ENCODE data around the gene CDC25B.

CDC25B gene

DNA sequence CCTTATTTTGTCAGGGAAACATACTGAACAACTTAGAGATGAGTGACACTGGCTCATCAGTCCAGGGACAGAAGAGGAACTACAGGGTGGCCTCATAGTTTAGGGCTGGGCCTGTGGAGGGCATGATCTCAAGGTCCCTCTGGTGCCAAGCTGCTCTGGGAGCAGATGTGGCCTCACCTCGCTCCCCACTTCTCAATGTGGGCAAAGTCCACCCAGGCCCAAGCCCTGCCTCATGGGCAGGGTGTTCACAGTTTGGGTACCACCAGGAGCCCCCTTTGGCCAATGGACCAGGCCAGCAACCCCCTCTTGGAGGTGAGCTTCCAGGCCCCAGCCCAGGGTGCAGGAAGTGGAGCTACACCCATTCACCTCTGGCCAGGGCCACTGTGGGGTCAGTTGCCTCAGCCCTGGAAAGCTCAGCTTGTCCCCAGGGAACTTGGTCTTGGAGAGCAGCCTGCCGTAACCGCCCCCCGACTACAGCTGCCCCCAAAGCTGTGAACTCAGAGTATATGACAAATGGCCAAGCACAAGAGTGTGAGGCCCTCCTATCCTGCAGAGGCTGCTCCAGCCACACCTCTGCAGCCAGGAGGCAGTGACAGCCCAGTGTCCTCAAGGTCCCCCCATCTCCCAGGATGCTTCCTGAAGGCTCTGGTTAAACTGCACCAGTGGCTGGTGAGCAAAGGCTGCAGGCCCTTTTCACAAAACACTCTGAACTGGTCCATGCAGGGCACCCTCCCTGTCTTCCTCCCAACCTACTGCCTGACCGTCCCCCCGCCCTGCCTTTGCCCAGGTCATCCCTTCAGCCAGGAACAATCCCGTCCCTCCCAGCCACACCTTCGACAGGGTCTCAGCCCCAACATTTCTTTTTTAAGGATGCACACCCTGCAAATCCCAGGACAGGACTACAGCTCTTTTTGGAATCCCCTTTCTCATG, 32.2 kb upstream of the CDC25B start:
- TF ChIP-seq FOXP2 (optimal IDR thresholded peaks at IDR 0.05; ENCODE audit: borderline replicate concordance, extremely low read depth, extremely low read length, insufficient read depth) (no peak), SIN3A (IDR thresholded peaks at IDR 0.05; ENCODE audit: borderline replicate concordance, insufficient read depth, low read length) (no peak), POLR2AphosphoS5 (IDR thresholded peaks at IDR 0.05; ENCODE audit: low read depth, low read length) (no peak), TAF1 (IDR thresholded peaks at IDR 0.05; ENCODE audit: borderline replicate concordance, insufficient read depth, low read length) (no peak)
- TF ChIP-seq, protein P1, sequence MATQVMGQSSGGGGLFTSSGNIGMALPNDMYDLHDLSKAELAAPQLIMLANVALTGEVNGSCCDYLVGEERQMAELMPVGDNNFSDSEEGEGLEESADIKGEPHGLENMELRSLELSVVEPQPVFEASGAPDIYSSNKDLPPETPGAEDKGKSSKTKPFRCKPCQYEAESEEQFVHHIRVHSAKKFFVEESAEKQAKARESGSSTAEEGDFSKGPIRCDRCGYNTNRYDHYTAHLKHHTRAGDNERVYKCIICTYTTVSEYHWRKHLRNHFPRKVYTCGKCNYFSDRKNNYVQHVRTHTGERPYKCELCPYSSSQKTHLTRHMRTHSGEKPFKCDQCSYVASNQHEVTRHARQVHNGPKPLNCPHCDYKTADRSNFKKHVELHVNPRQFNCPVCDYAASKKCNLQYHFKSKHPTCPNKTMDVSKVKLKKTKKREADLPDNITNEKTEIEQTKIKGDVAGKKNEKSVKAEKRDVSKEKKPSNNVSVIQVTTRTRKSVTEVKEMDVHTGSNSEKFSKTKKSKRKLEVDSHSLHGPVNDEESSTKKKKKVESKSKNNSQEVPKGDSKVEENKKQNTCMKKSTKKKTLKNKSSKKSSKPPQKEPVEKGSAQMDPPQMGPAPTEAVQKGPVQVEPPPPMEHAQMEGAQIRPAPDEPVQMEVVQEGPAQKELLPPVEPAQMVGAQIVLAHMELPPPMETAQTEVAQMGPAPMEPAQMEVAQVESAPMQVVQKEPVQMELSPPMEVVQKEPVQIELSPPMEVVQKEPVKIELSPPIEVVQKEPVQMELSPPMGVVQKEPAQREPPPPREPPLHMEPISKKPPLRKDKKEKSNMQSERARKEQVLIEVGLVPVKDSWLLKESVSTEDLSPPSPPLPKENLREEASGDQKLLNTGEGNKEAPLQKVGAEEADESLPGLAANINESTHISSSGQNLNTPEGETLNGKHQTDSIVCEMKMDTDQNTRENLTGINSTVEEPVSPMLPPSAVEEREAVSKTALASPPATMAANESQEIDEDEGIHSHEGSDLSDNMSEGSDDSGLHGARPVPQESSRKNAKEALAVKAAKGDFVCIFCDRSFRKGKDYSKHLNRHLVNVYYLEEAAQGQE (IDR thresholded peaks at IDR 0.05; ENCODE audit: insufficient read depth in 1 of 2, low read depth in 2 of 2, low read length in 2 of 2) = no peak

DNA sequence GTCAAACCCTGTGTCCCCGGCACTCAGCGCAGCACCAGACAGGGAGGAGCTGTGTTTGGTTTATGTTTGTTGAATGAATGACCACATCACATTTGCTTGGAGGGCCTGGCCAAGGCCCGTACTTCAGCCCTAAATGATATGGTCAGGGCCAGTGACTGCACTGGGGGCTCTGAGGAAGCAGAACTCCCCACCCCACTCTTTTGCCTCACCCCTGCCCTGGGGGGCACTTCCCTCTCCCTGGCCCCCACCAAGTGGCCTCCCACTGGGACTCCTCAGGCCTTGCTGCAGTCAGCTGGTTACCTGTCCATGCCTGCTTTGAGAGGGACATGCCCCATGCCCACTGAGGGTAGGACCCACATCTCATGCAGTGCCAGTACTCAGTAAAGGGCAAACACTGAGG, 31.5 kb upstream of the CDC25B start:
- TF ChIP-seq SIN3A (IDR thresholded peaks at IDR 0.05; ENCODE audit: borderline replicate concordance, insufficient read depth, low read length) = no peak
- TF ChIP-seq, protein P1 (IDR thresholded peaks at IDR 0.05; ENCODE audit: insufficient read depth in 1 of 2, low read depth in 2 of 2, low read length in 2 of 2) = no peak
- TF ChIP-seq TAF1 (IDR thresholded peaks at IDR 0.05; ENCODE audit: borderline replicate concordance, insufficient read depth, low read length) = no peak
- TF ChIP-seq POLR2AphosphoS5 (IDR thresholded peaks at IDR 0.05; ENCODE audit: low read depth, low read length) = no peak
- no peak for TF ChIP-seq FOXP2 (optimal IDR thresholded peaks at IDR 0.05; ENCODE audit: borderline replicate concordance, extremely low read depth, extremely low read length, insufficient read depth)

DNA sequence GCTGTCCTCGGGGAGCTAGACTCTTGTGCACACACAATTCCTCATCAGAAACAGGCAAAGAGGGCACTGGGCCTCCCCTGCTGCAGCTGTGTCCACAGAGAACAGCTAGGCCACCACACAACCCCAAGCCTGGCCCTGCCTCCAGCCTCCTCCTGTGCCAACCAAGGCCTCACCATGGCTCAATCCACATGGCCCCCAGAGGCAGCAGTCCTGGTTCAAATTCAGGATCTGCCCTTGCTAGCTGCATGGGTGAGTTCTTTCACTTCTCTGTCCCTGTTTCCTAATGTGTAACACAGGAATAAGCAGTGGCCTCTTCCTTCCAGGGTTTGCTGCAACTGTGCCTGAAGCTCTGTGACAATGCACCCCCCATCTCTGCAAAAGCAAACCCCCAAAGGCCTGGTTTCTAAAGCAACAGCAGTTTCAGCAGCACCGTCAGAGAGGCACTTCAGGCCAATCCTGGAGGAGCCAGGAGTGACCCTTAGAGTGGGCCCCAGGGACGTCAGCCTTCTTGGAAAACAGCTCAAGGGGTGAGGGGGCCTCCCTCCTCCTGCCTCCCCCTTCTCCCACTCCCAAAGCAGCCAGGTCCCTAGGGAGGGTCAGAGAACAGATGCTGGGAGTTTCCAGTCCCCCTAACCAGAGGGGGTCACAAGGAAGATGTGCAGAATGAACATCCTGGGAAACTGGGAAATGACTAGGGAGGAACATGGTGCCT, 30.8 kb upstream of the CDC25B start:
- no peak for TF ChIP-seq TAF1 (IDR thresholded peaks at IDR 0.05; ENCODE audit: borderline replicate concordance, insufficient read depth, low read length)
- TF ChIP-seq POLR2AphosphoS5 (IDR thresholded peaks at IDR 0.05; ENCODE audit: low read depth, low read length) = no peak
- TF ChIP-seq, protein P1 (IDR thresholded peaks at IDR 0.05; ENCODE audit: insufficient read depth in 1 of 2, low read depth in 2 of 2, low read length in 2 of 2) = no peak
- TF ChIP-seq FOXP2 (optimal IDR thresholded peaks at IDR 0.05; ENCODE audit: borderline replicate concordance, extremely low read depth, extremely low read length, insufficient read depth) = no peak
- no peak for TF ChIP-seq SIN3A (IDR thresholded peaks at IDR 0.05; ENCODE audit: borderline replicate concordance, insufficient read depth, low read length)

DNA sequence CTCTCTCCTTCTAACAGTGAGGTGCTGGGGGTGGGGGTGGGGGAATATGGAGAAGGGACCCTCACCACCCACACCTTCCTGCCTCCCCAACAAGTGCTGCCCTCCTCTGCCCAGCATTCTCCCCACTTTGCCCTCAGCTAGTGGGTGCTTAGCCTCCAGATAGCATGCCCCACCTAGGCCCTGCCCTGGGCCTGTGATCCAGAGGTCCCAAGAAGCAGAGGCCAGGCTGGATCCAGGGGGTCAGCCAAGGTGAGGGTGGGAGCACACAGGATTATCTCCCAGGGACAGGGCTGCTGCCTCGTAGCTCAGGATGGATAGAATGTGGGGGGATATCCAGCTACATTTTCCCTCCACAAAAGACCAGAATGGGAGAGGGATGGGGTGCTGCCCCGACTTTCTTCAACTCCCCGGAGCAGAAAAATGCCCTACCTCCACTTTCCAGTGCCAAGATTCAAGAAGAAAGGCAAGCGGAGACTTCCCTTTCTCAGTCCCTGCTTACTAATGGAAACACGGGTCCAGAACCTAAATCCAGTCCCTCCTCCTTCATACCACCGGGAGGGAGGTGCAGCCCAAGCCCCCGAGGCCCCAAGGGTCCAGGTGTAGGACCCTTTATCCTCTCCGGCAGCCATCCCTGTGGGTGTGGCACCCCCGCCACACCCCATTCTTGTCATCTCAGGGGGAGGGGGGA, 29.5 kb upstream of the CDC25B start:
- TF ChIP-seq, protein P1 (IDR thresholded peaks at IDR 0.05; ENCODE audit: insufficient read depth in 1 of 2, low read depth in 2 of 2, low read length in 2 of 2) = no peak
- TF ChIP-seq SIN3A (IDR thresholded peaks at IDR 0.05; ENCODE audit: borderline replicate concordance, insufficient read depth, low read length) (no peak), TAF1 (IDR thresholded peaks at IDR 0.05; ENCODE audit: borderline replicate concordance, insufficient read depth, low read length) (no peak), FOXP2 (optimal IDR thresholded peaks at IDR 0.05; ENCODE audit: borderline replicate concordance, extremely low read depth, extremely low read length, insufficient read depth) (no peak), POLR2AphosphoS5 (IDR thresholded peaks at IDR 0.05; ENCODE audit: low read depth, low read length) (no peak)
